Activated naive CD4-positive, alpha-beta T cell treated with anti-CD3 and anti-CD28 coated beads, Interleukin-2, amount 50 U/mL, for 16 hours (primary cell): ENCODE results near the gene ZNF566.

ENCODE experiments used
- DNase-seq: peaks from one replicate; pipeline ENCODE4 v3.0.0-alpha.2; 2020

ZNF566 gene

DNA sequence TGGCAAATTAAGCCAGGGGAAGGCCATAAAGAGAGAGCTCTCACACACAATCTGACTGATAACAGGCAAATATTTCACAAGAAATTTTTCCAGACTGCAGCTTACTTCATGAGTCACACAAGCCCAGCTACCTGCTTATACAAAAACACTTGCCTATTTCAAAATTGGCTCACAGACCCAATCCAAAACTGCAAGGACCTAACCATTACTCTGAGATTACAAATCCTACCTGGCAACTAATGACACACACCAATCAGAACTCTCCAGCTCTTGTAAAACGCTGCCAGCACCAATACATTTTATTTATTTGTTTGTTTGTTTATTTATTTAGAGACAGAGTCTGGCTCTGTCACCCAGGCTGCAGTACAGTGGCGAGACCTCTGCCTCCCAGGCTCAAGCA lies 52.8 kb downstream of the ZNF566 start:
- no peak for DNase-seq

DNA sequence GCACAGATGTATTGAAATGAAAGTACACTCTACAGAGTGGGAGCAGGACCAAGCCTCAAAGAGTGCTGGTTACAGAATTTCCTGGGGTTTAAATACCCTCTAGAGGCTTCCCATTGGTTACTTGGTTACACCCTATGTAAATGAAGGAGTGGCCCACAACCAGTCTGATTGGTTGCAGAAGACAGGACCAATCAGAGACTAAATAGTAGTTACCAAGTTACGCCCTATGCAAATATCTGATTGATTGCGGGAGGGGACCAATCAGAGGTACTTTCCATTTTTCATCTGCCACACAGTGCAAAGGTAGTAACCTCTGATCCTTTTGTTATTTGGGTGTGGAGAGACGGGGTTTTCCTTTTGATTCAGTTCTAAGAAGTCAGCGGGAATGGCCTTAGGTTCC lies 65.4 kb downstream of the ZNF566 start:
- DNase-seq = no peak

GRCh38 chr19:36421749-36422481 lies 67.4 kb downstream of the ZNF566 start:
- DNase-seq = no peak

DNA sequence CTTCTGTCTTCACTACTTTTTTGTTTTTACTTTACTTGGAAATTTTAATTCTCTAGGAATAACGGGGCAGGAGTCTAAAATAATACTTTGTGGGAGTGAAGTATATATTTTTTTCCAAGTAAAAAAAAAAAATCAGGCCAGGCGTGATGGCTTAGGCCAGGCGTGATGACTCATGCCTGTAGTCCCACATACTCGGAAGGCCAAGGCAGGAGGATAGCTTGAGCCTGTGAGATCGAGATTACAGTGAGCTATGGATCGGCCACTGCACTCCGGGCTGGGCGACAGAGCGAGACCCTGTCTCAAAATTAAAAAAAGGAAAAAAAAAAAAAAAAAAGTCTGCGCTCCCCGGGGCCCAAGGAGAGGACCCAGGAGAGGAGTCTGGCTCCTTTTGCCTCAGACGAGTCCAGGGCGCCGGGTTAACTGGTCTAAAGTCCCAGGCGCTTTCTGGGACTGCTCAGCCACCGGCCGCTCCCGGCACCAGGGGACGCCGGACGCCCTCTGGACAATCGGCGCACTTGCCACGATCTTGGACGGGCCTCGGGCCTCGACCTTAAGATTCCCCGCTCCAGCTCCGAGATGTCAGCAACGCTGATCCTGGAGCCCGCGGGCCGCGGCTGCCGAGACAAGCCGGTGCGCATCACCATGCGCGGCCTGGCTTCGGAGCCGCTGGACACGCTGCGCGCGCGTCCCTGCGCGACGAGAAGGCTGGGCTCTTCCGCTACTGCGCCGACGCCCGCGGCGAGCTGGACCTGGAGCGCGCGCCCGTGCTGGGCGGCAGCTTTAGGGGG lies 68.2 kb downstream of the ZNF566 start:
- DNase-seq = no peak

DNA sequence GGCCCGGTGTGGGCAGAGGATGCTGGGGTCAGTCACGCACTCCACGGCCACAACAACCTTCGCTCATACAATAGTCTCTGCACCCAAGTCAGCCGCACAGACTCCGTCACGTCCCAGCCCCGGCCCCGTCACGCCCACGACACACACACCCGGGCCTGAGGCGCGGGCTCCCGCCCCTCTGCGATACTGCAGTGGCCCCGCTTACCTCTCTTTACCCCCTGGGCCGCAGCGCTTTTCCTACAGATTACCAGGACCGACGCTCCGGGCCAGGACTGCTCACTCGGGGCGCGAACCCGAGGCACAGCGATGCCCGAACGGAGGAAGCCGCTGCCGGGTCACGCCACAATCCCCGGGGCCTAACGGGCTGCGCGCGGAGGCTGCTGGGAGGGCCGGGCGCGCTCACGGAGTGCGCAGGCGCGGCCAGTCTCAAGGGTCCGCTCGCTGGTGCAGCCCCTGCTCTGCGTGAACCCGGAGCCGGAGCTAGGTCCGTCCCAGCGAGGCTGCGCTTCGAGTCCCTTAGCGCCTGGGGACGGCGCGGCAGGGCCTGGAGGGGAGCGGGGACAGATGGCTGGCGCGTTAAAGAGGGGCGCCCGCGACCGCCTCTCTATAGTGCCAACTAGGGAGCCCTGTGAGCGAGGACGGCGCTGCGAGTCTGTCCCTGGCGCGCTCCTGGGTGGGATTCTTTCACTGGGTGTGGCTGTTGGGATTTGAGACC lies 70.9 kb downstream of the ZNF566 start, which contains the start of gene ZFP82:
Gene ZFP82 (minus strand): TSS at position 358 of the 715 bp plus-strand sequence. CDS start 8,855 bp downstream, outside the sequence.
- peak; percentile 81 for DNase-seq

DNA sequence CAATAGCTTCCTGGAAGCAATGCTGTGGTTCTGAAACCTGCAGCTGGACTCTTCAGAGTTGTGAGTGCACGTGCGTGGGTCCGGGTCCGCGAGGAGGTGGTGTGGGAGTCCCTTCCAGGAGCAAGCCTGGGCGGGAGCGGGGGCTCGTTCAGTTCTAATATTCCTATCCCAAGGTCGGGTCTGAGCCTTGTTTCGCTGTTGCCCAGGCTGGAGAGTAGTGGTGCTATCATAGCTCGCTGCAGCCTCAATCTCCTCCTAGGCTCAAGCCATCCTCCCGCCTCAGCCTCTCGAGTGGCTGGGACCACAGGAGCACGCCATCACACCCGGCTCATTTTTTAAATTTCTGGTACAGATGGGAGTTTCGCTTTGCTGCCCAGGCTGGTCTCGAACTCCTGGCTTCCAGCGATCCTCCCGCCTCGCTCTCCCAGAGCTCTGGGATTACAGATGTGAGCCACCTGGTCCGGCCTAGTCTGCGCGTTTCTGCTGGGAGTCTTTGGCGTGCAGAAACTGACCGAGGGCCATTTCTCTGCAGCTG lies 71.5 kb downstream of the ZNF566 start:
- DNase-seq = no peak

DNA sequence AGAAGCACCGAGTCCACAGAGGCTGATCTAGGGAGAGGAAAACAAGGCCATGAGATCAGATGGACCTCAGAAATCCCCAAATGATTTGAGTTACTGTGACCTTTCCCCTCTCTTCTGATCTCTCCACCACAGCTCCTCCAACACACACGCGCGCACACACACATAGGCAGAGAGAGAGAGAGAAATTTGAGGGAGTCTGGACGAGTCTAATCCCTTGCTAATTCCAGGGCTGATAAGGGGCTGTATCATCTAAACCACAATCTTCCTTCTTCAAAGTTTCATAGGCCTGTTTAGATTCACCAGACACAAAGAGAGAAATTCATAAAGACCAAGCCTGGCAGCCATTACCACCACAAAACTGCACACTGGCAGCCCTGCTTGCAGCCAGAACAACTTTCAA lies 79.5 kb downstream of the ZNF566 start:
- no peak for DNase-seq

DNA sequence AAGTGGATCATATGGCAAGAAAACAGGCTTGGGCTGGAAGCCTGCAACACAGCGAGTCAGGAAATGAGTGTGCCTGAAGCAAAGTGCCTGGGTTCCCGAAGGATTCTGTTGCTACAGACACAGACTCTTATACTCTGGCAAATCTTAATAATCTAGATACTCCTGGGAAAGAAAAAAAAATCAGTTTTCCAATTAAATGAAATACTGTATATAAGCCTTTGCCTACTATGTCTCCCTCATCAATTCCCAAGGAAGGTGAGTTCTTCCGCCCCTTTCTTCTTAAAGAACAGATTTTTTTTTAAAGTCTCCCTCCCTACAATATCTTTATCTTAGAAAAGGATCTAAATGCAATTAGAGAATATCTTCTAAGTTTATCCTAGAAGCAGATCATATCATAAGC lies 81.3 kb downstream of the ZNF566 start:
- no peak for DNase-seq

DNA sequence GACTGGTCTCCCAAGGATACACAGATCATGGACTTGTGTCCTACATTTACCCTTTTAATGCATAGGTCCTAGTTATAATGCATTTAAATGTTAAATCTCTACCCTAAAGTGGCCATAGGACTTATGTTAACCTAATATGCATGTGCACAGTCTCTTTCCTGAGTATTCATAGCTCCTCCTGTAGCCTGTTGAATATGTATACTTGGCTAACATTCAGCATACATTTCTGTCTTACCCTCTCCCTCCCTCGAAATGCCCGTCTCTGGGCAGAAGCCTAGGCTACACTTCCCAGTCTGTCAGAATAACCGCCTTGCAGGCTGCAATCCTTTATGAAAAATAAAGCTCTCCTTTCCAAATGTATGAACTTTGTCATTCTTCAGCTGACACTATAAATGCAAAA lies 84.9 kb downstream of the ZNF566 start:
- no peak for DNase-seq

DNA sequence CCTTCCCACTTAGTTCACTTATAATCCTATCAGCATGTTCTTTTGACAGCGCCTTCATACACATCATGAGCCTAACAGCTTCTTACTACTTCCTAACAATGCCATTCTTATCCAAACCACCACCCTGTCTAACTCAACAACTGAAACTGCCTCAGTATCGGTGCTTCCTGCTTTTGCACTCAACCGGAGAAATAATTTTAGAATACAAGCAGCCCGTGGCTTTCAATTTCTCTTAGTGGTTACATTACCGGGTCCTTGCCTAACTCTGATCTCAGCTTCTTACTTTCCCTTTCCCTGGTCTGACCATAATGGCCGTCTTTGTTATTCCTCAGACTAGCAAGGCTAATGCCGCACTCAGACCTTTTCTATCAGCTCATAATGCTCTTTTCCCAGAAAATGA lies 87.9 kb downstream of the ZNF566 start:
- no peak for DNase-seq

DNA sequence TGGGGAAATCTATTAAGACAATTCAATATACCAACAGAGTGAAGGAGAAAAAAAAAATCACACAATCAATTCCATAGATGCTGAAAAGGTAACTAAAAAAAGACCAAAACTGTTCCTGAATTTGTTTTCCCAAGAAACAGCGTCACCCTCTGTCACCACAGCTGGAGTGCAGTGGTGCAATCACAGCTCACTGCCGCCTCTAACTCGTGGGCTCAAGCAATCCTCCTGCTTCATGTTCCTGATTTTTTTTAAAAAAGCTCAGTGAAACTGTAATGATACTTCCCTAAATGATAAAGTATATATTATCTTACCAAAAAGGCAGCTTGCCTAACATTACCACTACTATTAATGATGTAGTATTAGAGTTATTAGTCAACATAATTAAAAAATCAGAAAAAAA lies 90.8 kb downstream of the ZNF566 start:
- no peak for DNase-seq
